Neural progenitor cell (in vitro differentiated cells): ENCODE data around the gene GPX3.

Experiments used
- EZH2 ChIP-seq: fragments of 200-600 bp; sonication (generic); IDR thresholded peaks from 2 replicates; pipeline ENCODE4 v1.6.1; 2017; ENCODE audit warnings: antibody characterized with exemption, mild to moderate bottlenecking, moderate library complexity
- EZH2phosphoT487 ChIP-seq: fragments of 200-600 bp; sonication (generic); IDR thresholded peaks from 2 replicates; pipeline ENCODE4 v1.6.1; 2017; ENCODE audit warnings: antibody characterized with exemption
- TF ChIP-seq, protein P1 (sequence below): fragments of 200-600 bp; sonication (generic); IDR thresholded peaks from 2 replicates; pipeline ENCODE4 v1.5.1; 2017; ENCODE audit warnings: antibody characterized with exemption, mild to moderate bottlenecking

DNA sequence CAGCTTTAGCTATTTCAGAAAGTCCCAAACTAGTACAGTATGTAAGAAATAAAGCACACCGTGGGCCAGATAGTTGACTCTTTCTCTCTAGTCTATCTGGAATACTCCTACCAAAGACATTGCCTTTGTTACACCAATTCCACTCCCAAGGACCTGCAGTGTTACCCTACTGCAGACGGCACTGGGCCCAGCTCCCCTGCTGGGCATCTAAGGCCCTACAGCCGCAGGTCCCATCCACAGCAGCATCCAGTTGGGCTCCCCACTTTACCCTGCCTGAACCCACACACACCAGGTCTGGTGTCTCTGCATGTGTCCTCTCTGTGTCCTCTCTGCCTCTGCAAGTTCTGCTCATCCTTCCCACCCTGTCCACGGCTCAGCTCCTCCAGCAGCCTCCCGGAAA is 37.9 kb downstream of the GPX3 start:
- TF ChIP-seq, protein P1, sequence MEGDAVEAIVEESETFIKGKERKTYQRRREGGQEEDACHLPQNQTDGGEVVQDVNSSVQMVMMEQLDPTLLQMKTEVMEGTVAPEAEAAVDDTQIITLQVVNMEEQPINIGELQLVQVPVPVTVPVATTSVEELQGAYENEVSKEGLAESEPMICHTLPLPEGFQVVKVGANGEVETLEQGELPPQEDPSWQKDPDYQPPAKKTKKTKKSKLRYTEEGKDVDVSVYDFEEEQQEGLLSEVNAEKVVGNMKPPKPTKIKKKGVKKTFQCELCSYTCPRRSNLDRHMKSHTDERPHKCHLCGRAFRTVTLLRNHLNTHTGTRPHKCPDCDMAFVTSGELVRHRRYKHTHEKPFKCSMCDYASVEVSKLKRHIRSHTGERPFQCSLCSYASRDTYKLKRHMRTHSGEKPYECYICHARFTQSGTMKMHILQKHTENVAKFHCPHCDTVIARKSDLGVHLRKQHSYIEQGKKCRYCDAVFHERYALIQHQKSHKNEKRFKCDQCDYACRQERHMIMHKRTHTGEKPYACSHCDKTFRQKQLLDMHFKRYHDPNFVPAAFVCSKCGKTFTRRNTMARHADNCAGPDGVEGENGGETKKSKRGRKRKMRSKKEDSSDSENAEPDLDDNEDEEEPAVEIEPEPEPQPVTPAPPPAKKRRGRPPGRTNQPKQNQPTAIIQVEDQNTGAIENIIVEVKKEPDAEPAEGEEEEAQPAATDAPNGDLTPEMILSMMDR, result no peak
- TF ChIP-seq EZH2 (no peak), EZH2phosphoT487 (no peak)
